GM18526 (cell line): Measurements from ENCODE around the gene ICAM5.

ENCODE experiments used
- POLR2A ChIP-seq: IDR thresholded peaks from 3 replicates; pipeline ENCODE4 v1.6.1; 2011; ENCODE audit not compliant: insufficient read length; ENCODE audit errors: extremely low read depth

ICAM5 gene

GRCh38 chr19:10284065-10284959, 5.4 kb upstream of the ICAM5 start:
- no peak for TF ChIP-seq POLR2A

DNA sequence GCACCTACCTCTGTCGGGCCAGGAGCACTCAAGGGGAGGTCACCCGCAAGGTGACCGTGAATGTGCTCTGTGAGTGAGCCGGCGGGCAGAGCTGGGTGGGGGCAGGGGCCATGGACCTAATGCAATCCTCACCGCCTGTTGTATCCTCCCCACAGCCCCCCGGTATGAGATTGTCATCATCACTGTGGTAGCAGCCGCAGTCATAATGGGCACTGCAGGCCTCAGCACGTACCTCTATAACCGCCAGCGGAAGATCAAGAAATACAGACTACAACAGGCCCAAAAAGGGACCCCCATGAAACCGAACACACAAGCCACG, 4.8 kb upstream of the ICAM5 start:
- no peak for TF ChIP-seq POLR2A

- no peak for TF ChIP-seq POLR2A
Observed at GRCh38 chr19:10285393-10285792, 4.4 kb upstream of the ICAM5 start.

DNA sequence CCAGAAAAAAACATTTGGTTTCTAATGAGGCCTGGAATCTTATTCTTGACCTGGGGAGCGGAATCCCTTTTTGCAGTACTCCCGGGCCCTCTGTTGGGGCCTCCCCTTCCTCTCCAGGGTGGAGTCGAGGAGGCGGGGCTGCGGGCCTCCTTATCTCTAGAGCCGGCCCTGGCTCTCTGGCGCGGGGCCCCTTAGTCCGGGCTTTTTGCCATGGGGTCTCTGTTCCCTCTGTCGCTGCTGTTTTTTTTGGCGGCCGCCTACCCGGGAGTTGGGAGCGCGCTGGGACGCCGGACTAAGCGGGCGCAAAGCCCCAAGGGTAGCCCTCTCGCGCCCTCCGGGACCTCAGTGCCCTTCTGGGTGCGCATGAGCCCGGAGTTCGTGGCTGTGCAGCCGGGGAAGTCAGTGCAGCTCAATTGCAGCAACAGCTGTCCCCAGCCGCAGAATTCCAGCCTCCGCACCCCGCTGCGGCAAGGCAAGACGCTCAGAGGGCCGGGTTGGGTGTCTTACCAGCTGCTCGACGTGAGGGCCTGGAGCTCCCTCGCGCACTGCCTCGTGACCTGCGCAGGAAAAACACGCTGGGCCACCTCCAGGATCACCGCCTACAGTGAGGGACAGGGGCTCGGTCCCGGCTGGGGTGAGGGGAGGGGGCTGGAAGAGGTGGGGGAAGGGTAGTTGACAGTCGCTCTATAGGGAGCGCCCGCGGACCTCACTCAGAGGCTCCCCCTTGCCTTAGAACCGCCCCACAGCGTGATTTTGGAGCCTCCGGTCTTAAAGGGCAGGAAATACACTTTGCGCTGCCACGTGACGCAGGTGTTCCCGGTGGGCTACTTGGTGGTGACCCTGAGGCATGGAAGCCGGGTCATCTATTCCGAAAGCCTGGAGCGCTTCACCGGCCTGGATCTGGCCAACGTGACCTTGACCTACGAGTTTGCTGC, 2.7 kb upstream of the ICAM5 start, which contains the start of gene ICAM4:
TSS of gene ICAM4 (plus strand) at position 153 of the 935 bp plus-strand sequence. CDS start at position 211, 58 bp downstream.
- TF ChIP-seq POLR2A = peak; percentile 24

DNA sequence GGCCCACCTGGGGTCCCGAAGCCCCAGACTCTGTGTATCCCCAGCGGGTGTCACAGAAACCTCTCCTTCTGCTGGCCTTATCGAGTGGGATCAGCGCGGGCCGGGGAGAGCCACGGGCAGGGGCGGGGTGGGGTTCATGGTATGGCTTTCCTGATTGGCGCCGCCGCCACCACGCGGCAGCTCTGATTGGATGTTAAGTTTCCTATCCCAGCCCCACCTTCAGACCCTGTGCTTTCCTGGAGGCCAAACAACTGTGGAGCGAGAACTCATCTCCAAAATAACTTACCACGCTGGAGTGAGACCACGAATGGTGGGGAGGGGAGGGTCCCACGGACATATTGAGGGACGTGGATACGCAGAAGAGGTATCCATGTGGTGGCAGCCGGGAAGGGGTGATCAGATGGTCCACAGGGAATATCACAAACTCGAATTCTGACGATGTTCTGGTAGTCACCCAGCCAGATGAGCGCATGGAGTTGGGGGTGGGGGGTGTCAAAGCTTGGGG, 1.0 kb upstream of the ICAM5 start:
- no peak for TF ChIP-seq POLR2A

GRCh38 chr19:10289167-10289835, 451 bp upstream of the ICAM5 start:
- TF ChIP-seq POLR2A = no peak

DNA sequence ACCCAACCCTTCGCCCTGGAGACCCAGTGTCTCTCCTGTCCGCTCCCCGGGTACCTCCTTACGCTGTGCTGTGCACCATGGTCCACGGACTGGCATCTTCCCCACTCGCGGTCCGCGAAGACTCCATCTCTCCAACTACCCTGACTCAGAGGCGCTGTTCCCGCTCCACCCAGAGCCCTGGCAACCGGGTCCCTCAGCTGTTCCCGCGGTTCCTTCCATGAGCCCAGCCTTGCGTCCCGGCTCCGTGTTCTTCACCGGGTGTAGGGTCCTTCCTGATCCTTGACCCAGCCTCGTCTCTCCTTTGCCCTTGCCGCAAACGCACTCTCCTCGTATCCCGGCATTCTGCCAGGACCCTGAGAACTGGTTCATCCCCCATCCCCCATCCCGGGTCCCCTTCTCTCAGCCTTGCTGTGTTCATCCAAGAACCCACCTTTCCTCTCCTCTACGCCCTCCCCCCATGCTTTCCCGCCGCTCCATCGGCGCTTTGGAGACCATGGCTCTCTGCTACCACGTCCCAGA, 664 bp downstream of the ICAM5 start:
- no peak for TF ChIP-seq POLR2A

DNA sequence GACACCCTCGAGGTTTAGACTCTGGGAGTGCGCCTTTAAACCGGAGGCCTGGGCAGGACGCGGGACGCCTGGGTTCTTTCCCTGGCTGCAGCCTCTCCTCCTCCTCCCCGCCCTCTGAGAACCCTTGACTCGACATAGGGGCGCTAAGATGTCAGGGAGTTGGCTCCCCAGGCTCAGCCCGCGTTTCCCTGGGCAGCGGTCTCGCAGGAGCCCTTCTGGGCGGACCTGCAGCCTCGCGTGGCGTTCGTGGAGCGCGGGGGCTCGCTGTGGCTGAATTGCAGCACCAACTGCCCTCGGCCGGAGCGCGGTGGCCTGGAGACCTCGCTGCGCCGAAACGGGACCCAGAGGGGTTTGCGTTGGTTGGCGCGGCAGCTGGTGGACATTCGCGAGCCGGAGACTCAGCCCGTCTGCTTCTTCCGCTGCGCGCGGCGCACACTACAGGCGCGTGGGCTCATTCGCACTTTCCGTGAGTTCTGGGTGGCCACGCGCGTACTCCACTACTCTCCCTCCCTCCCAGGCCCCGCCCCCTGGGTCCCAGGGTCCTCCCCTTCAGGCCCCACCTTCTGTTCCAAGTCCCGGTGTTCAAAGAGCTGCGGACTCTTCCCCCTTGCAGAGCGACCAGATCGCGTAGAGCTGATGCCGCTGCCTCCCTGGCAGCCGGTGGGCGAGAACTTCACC, 1.3 kb downstream of the ICAM5 start:
- TF ChIP-seq POLR2A = no peak

- TF ChIP-seq POLR2A = no peak
Observed at GRCh38 chr19:10291554-10292205, 1.9 kb downstream of the ICAM5 start.

DNA sequence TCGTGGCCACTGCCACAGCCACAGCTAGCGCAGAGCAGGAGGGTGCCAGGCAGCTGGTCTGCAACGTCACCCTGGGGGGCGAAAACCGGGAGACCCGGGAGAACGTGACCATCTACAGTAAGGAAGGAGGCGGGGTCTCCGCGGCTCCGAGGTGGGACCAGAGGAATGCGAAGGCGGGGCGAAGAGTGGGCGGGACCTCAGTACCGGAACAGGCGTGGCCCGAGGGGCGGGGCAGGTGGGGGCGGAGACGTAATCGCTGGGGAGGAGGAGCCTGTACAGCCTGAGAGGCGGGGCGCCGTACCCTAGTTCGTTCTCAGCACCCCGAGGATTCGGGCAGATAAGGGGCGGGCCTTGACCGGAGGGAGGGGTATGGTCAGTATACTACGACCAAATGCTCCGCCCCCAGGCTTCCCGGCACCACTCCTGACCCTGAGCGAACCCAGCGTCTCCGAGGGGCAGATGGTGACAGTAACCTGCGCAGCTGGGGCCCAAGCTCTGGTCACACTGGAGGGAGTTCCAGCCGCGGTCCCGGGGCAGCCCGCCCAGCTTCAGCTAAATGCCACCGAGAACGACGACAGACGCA, 2.5 kb downstream of the ICAM5 start:
- no peak for TF ChIP-seq POLR2A

DNA sequence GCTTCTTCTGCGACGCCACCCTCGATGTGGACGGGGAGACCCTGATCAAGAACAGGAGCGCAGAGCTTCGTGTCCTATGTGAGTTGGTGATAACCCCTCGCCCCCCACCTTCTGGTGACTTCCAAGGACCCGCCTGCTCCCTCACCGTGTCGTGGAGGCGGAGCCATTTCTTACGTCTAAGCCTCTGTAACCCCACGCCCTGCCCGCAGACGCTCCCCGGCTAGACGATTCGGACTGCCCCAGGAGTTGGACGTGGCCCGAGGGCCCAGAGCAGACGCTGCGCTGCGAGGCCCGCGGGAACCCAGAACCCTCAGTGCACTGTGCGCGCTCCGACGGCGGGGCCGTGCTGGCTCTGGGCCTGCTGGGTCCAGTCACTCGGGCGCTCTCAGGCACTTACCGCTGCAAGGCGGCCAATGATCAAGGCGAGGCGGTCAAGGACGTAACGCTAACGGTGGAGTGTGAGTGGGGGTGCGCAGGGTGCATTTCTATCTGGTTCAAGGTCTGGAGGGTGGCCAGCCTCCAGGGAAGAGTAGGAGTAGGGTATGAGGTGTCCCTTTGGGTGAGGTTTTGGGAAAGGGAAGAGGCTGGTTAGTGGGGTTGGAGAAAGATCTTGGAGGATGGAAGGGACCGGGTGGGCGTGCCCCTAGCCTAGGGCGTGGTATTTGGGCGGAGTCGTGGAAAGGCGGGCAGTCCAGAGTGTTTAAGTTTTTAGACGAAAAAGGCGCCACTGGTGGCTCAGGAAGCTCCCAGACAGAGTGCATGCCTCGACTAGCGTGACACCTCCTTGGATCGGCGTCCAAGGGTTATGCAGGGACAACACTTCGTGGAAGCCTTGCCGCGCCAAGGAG, 3.3 kb downstream of the ICAM5 start:
- TF ChIP-seq POLR2A = no peak

DNA sequence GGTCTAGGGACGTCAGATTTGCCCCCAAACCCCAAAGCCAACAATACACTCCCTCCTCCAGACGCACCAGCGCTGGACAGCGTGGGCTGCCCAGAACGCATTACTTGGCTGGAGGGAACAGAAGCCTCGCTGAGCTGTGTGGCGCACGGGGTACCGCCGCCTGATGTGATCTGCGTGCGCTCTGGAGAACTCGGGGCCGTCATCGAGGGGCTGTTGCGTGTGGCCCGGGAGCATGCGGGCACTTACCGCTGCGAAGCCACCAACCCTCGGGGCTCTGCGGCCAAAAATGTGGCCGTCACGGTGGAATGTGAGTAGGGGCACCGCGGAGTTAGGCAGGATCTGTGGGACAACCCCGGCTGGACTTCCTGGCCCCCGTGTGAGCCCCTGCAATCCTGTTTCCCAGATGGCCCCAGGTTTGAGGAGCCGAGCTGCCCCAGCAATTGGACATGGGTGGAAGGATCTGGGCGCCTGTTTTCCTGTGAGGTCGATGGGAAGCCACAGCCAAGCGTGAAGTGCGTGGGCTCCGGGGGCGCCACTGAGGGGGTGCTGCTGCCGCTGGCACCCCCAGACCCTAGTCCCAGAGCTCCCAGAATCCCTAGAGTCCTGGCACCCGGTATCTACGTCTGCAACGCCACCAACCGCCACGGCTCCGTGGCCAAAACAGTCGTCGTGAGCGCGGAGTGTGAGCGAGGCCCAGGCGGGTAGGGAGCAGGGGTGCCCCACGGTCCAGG, 4.0 kb downstream of the ICAM5 start:
- no peak for TF ChIP-seq POLR2A
